HUES6 (cell line): ENCODE measurements around the gene DCLK1.

Source experiments
- H3K27ac ChIP-seq: 2 replicates; pipeline ENCODE4 v1.7.0; 2013; ENCODE audit warnings: low read depth, mild to moderate bottlenecking, low read length, inconsistent platforms
- H3K27me3 ChIP-seq: 2 replicates; pipeline ENCODE4 v1.6.1; 2013; ENCODE audit warnings: low read length; ENCODE audit not compliant: control insufficient read depth, insufficient read depth
- H3K36me3 ChIP-seq: 2 replicates; pipeline ENCODE4 v1.6.1; 2013; ENCODE audit warnings: low read length; ENCODE audit not compliant: control insufficient read depth, insufficient read depth
- H3K4me1 ChIP-seq: 2 replicates; pipeline ENCODE4 v1.6.1; 2013; ENCODE audit warnings: low read length; ENCODE audit not compliant: control insufficient read depth, insufficient read depth
- H3K4me3 ChIP-seq: 2 replicates; pipeline ENCODE4 v1.5.1; 2013; ENCODE audit warnings: low read depth, low read length
- H3K9ac ChIP-seq: one replicate; pipeline ENCODE4 v1.6.1; 2013; ENCODE audit warnings: mild to moderate bottlenecking, low read length
- H3K9me3 ChIP-seq: 2 replicates; pipeline ENCODE4 v1.6.1; 2013; ENCODE audit warnings: low read depth, low read length; ENCODE audit not compliant: control insufficient read depth, insufficient read depth

Gene DCLK1

GRCh38 chr13:36154567-36155291 lies 23.5 kb upstream of the DCLK1 start:
- Histone ChIP-seq H3K4me3 (peak overlapping the region; percentile 51), H3K9ac (no peak overlapping the region), H3K36me3 (no peaks in the 10 kb centered on the region), H3K27me3 (peaks cover 33% of the 10 kb centered on the region), H3K4me1 (no peaks in the 10 kb centered on the region), H3K27ac (no peak overlapping the region), H3K9me3 (no peaks in the 10 kb centered on the region)

- Histone ChIP-seq H3K27me3 (peaks cover 29% of the 10 kb centered on the region), H3K27ac (no peak overlapping the region), H3K36me3 (no peaks in the 10 kb centered on the region), H3K9ac (no peak overlapping the region), H3K4me3 (no peak overlapping the region), H3K4me1 (no peaks in the 10 kb centered on the region), H3K9me3 (no peaks in the 10 kb centered on the region)
Measured at GRCh38 chr13:36151591-36151990, 20.4 kb upstream of the DCLK1 start.

DNA sequence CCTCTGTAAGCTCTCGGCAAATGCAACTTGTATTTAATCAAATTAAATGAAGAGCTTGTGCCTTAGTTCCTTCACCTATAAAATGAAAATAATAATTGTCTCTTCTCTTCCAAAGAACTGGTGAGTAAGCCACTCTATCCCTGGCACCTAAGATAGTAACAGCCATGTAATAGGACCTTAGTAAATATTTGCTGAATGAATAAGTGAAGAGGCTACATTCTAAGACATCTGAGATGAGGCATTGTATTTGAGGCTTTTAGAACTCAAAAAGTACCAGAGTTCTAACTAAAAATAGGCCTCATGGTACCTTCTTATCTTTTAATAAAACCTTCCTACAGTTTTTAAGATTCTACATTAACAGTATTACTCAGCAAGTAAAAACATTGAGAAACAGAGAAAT lies 17.3 kb upstream of the DCLK1 start:
- no peaks in the 10 kb centered on the region for H3K27me3 ChIP-seq
- H3K36me3 ChIP-seq, result no peaks in the 10 kb centered on the region
- no peak overlapping the region for H3K4me3 ChIP-seq
- H3K4me1 ChIP-seq, result no peaks in the 10 kb centered on the region
- H3K9ac ChIP-seq, result no peak overlapping the region
- no peaks in the 10 kb centered on the region for H3K9me3 ChIP-seq
- no peak overlapping the region for H3K27ac ChIP-seq

GRCh38 chr13:36147330-36147729 lies 16.1 kb upstream of the DCLK1 start:
- H3K27me3 ChIP-seq, result no peaks in the 10 kb centered on the region
- 0 out of 2 replicates have a peak, but pooled peaks cover 3% of the 10 kb centered on the region for H3K4me1 ChIP-seq
- no peak overlapping the region for H3K9ac ChIP-seq
- no peaks in the 10 kb centered on the region for H3K9me3 ChIP-seq
- H3K27ac ChIP-seq, result no peak overlapping the region
- no peak overlapping the region for H3K4me3 ChIP-seq
- no peaks in the 10 kb centered on the region for H3K36me3 ChIP-seq

- Histone ChIP-seq H3K27ac (no peak overlapping the region), H3K27me3 (no peaks in the 10 kb centered on the region), H3K9ac (no peak overlapping the region), H3K9me3 (no peaks in the 10 kb centered on the region), H3K4me1 (0 out of 2 replicates have a peak, but pooled peaks cover 3% of the 10 kb centered on the region), H3K4me3 (no peak overlapping the region), H3K36me3 (no peaks in the 10 kb centered on the region)
Measured at GRCh38 chr13:36146511-36147269, 15.5 kb upstream of the DCLK1 start.

DNA sequence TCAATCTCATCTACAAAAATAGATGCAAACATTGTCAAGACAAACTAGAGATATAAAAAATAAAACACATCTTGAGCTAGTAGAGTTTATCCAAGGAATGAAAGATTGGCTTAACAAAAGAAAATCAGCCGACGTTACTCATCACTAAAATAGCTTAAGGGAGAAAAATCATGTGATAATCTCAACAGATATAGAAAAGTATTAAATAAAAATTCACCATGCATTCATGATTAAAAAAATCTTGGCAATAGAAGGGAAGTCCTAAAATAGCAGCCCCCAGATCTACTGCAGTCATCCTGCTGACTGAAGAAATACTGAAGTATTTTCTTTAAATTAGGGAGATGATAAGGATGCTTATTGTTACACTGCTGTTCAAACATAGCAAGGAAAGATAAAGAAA lies 12.6 kb upstream of the DCLK1 start:
- Histone ChIP-seq H3K4me3 (no peak overlapping the region), H3K27ac (no peak overlapping the region), H3K4me1 (0 out of 2 replicates have a peak, but pooled peaks cover 3% of the 10 kb centered on the region), H3K9me3 (no peaks in the 10 kb centered on the region), H3K36me3 (no peaks in the 10 kb centered on the region), H3K27me3 (no peaks in the 10 kb centered on the region), H3K9ac (no peak overlapping the region)

DNA sequence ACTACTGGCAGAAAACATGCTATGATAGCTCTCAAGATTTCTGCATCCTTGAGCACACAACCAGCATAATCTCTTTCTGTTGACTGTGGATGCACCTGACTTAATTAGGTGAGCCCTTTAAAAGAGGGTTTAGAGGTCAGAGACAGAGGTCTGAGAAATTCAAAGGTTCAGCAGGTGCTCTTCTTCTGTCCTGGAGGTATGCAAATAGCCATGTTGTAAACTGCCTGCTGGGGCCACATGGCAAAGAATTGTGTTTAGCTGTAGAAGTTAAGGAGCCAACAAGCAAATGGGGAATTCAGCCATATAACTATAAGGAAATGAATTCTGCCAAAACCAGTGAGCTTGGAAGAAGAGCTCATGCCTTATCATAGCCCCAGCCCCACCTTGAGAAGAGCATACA lies 11.6 kb upstream of the DCLK1 start:
- Histone ChIP-seq H3K27me3 (no peaks in the 10 kb centered on the region), H3K9me3 (no peaks in the 10 kb centered on the region), H3K9ac (no peak overlapping the region), H3K27ac (no peak overlapping the region), H3K36me3 (no peaks in the 10 kb centered on the region), H3K4me1 (0 out of 2 replicates have a peak, but pooled peaks cover 3% of the 10 kb centered on the region), H3K4me3 (no peak overlapping the region)

DNA sequence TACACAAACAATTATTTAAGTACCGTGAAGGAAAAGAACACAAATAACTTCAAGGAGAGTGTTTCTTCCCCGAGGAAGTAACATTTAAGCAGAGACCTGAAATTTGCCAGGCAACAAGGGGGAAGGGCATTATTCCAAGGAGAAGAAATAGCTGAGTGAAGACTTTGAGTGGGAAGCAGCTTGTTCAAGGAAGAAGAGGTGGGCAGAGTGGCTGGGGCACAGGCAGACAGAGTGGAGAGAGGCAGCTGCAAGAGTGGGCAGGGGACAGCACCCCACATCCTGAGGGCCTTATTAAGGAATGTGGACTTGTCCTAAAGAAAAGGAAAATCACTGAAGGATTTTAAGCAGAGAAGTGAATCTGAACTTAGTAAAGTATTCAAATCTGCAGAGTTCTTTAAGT lies 4.7 kb upstream of the DCLK1 start:
- no peak overlapping the region for H3K4me3 ChIP-seq
- no peaks in the 10 kb centered on the region for H3K4me1 ChIP-seq
- H3K27ac ChIP-seq, result no peak overlapping the region
- no peaks in the 10 kb centered on the region for H3K36me3 ChIP-seq
- H3K9me3 ChIP-seq, result no peaks in the 10 kb centered on the region
- H3K27me3 ChIP-seq, result peaks cover 27% of the 10 kb centered on the region
- no peak overlapping the region for H3K9ac ChIP-seq

GRCh38 chr13:36134632-36135031 lies 3.5 kb upstream of the DCLK1 start:
- Histone ChIP-seq H3K4me1 (peaks cover 6% of the 10 kb centered on the region; the same call in 1 of the 2 replicates), H3K36me3 (no peaks in the 10 kb centered on the region), H3K9me3 (no peaks in the 10 kb centered on the region), H3K4me3 (no peak overlapping the region), H3K9ac (no peak overlapping the region), H3K27me3 (peaks cover 39% of the 10 kb centered on the region), H3K27ac (no peak overlapping the region)

GRCh38 chr13:36133950-36134626 lies 2.9 kb upstream of the DCLK1 start:
- no peaks in the 10 kb centered on the region for H3K36me3 ChIP-seq
- peaks cover 45% of the 10 kb centered on the region for H3K27me3 ChIP-seq
- H3K9ac ChIP-seq, result no peak overlapping the region
- no peak overlapping the region for H3K4me3 ChIP-seq
- peaks cover 6% of the 10 kb centered on the region; the same call in 1 of the 2 replicates for H3K4me1 ChIP-seq
- no peak overlapping the region for H3K27ac ChIP-seq
- no peaks in the 10 kb centered on the region for H3K9me3 ChIP-seq

DNA sequence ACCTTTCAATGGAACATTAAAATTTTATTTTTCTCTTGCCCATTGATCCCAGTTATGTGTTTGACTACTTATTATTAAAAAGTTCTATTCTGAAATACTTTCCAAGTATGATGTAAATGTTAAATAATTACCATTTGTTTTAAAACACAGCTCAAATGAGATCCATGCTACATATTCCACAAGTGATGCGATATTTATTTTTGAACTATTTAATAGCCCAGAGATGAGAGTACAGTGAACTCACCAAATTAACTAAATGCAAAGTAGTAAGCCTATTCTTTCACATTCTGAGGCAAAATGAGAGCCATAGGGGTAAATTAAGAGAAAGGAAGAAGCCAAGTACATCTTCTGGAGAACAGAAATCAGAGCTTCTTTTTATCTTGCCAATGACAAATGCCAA lies 1.2 kb upstream of the DCLK1 start:
- H3K27ac ChIP-seq, result no peak overlapping the region
- no peak overlapping the region for H3K4me3 ChIP-seq
- H3K9me3 ChIP-seq, result no peaks in the 10 kb centered on the region
- H3K4me1 ChIP-seq, result peaks cover 6% of the 10 kb centered on the region; the same call in 1 of the 2 replicates
- H3K36me3 ChIP-seq, result no peaks in the 10 kb centered on the region
- peaks cover 62% of the 10 kb centered on the region for H3K27me3 ChIP-seq
- no peak overlapping the region for H3K9ac ChIP-seq
